ENCODE measurements around the gene ATP2C2.
A peak's percentile ranks its signal among the peaks of the same experiment; 100 is the strongest.
"Not testable (repeated sequence)": the region's sequence is repeated elsewhere in the genome, so short reads cannot be mapped to it uniquely, and the experiment has no call there.

ATP2C2 gene

GRCh38 chr16:84367750-84368307, 509 bp upstream of the ATP2C2 start:
- no peak for DNase-seq

DNA sequence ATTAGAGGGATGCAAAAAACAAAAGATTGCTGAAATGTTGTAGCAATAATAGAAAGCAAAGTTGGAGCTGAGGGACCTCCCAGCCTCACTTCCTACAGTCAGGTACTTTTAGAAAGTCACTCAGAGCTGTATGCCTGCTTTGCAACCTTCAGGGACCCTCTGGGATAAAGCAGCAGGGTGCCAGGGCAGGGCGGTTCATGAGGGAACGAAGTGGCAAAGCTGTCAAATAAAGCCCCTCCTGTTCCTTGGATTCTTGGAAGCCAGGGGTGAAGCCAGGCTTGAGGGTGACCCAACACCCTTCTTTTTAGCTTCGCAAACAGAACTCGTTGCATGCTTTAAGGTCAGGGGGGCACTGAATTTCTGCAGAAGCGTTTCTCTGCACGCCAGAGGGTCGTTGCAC, 767 bp downstream of the ATP2C2 start:
- no peak for DNase-seq

DNA sequence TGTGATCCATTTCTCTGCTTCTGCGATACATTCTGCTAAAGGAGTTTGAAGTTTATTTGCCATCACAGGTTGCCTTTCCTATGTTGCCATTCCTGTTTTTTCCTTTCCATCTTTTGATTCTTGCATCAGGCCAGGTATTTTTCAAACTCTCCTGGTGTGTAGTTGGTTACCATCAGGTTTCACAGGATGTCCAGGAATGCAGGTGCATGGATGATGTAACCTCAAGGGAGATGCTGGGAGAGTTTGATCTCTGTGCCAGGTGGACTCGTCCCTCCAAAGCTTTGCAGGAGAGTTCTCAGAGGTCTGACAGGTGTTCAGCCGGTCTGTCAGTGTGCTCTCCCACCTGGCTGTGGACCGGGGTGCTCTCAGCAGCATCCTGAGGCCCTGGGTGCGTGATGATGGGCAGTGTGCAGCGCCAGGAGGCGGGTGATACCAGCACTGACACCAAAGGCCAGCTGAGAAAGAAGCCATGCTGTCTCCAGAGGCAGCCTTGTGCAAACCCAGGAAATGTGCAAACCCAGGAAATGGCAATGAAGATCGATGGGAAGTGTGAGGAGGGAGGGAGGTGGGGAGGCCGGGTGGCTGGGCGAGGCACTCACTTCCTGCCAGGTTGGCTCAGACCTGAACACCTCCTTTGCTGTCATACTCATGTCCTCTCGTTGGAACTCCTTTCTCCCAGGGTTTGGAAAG, 1.7 kb downstream of the ATP2C2 start:
- DNase-seq: no peak

DNA sequence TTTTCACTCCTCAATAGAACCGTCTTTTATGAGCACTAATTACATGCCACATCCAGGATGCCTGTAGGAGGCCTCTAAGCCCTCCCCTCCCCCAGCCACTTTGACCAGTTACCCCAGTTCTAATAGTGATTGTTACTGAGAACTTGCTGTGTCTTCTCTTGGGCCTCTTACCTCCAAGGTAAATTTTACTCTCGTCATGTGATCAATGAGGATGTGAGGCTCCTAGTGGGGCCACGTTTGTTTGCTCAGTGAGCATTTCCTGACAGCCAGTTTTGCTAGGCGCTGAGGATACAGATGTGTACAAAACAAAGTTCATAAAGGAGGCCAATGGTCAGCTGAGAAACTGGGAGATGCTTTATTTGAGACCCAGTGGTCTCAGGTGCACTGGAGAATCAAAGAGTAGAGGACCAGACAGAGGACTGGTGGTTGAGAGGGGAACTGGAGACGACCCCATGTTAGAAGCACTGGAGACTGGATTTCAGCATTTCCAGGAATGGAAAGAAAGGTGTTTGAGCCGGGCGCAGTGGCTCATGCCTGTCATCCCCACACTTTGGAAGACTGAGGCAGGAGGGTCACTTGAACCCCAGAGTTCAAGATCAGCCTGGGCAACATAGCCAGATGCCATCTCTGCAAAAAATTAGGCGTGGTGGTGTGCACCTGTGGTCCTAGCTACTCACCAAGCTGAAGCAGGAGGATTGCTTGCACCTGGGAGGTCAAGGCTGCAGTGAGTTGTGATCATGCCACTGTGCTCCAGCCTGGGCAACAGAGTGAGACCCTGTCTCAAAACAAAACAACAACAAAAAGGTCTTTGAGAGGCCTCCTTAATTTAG, 2.6 kb downstream of the ATP2C2 start:
- DNase-seq: no peak

DNA sequence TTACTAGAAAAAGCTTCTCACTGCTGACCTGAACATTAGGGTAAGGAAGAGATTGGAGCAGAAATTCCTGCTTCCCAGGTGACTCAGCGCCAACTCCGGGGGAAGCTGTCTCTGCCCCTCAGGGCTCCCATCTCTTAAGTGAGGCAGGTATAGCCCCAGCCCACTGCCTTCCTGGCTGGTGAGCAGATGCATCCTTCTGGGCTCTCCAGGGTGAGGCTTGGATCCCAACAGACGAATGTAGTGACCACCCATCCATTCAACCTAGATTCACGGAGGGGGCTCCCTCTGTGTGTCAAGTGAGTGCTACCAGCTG, 3.2 kb downstream of the ATP2C2 start:
- DNase-seq: no peak

GRCh38 chr16:84373907-84374489, 5.7 kb downstream of the ATP2C2 start:
- no peak for DNase-seq

GRCh38 chr16:84378099-84378498, 9.8 kb downstream of the ATP2C2 start:
- no peak for DNase-seq

DNA sequence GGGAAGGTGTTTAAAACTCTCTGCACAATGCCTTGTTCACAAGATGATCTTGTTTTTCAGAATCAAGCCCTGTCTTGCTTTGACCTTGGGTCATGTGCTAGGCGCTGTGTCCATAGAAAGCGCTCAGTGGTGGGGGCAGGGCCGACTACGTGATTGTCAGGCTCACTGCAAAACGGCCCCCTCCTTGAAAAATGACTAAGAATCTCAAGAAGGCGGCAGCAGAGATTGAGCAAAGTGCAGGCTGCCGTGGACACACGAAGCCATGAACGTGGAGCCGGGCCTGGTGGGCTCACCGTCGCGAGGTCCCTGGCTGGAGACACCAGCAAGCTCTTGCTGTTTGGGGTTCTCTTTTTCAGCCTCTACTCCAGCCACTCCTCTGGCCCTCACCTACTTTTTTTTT, 10.2 kb downstream of the ATP2C2 start:
- DNase-seq: no peak

DNA sequence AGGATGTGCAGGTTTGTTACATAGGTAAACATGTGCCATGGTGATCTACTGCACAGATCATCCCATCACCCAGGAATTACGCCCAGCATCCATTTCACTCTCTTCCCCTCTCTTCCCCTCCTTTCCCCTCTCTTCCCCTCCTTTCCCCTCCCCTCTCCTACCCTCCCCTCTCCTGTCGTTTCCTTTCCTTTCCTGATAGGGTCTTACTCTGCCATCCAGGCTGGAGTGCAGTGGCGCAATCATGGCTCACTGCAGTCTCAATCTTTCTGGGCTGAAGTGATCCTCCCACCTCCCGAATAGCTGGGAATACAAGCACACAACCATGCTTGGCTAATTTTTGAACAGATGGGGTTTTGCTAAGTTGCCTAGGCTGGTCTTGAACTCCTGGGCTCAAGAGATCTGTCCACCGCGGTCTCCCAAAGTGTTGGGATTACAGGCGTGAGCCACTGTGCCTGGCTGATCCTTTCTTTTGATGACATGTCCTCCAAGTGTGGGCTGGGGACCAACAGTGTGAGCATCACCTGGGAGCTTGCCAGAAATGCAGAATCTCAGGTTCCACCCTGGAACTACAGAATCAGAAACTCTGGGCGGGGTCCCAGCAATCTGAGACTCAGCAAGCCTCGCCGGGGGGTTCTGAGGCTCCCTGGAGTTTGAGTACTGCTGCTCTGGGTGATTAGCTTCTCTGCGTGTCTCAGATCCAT, 10.8 kb downstream of the ATP2C2 start:
- no peak for DNase-seq

DNA sequence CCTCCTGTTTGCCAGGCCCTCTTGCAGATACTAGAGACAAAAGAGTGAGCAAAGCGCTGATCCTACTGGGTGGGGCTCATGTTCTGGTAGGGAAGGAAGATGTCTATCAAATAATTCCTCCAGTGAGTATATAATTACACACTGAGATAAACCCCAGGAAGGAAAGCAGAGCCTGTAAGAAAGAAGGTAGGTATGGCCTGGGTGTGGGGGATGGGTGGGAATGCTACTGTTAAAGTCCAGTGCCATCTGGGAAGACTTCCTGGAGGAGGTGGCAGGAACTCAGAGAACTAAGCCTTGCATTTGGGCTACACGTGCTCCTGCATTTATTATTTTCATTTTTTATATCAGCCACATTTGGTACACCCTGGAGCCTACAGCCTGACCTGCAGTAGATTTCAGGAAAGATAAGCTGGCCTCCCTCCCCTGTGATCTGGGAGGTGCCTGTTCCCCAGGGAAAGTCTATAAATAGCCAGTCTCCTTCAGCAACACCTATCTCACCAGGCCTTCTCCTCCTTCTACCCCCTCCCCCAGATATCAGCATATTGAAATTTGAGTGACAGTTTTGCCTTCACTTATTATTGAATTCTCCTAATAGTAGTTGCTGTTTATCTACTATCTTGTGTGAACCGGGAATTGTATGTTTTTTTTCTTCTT, 11.5 kb downstream of the ATP2C2 start:
- DNase-seq: no peak

DNA sequence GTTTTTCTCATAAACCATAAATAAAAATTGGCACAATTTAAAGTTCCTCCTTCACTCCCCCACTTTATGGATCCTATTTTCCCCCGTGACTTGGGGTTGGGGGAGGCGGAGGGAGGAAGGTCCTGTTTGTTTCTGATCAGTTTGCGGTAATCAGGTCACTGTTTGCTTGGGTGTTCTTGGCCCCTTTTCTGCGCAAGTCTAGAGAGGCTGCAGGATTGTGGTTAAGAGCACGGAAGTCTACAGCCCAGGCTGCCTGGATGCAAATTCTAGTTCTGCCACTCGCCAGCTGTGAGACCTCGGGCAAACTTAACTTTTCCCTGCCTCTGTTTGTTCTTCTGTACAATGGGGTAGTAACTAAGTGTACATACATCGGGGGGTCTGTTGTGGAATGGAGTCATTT, 12.1 kb downstream of the ATP2C2 start:
- peak; percentile 12 for DNase-seq

- DNase-seq: no peak
Observed at GRCh38 chr16:84382396-84382795, 14.1 kb downstream of the ATP2C2 start.

GRCh38 chr16:84383106-84383505, 14.8 kb downstream of the ATP2C2 start:
- no peak for DNase-seq

DNA sequence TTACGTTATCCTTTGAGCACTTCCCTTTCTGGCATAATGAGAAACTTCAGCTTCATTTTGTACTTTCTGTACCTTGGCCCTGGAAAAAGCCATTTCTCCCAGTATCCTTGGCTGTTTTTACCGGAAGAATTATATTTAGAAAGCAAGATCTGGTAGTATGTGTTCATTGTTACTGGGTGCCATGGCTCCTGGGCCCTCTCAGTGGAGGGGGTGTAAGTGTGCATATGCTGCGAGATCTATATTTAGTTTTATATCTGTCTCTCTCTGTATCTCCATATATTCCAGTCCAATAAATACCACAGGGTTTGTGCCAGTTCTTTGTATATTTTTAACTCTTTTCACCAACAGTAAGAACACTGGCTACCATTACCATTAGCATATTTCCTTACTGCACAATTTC, 17.7 kb downstream of the ATP2C2 start:
- DNase-seq: no peak

DNA sequence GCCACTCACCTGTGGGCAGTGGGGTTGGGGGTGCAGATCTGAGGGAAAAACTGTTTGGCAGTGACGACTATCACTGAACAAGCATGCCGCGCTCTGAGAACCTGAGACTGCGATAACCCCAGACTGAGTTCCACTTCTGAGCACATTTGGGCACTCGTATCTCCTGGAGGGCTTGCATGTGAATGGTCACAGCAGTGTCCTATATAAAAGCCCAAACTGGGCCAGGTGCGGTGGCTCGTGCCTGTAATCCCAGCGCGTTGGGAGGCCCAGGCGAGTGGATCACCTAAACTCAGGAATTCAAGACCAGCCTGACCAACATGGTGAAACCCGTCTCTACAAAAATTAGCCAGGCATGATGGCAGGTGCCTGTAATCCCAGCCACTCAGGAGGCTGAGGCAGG, 18.7 kb downstream of the ATP2C2 start:
- DNase-seq: no peak

DNA sequence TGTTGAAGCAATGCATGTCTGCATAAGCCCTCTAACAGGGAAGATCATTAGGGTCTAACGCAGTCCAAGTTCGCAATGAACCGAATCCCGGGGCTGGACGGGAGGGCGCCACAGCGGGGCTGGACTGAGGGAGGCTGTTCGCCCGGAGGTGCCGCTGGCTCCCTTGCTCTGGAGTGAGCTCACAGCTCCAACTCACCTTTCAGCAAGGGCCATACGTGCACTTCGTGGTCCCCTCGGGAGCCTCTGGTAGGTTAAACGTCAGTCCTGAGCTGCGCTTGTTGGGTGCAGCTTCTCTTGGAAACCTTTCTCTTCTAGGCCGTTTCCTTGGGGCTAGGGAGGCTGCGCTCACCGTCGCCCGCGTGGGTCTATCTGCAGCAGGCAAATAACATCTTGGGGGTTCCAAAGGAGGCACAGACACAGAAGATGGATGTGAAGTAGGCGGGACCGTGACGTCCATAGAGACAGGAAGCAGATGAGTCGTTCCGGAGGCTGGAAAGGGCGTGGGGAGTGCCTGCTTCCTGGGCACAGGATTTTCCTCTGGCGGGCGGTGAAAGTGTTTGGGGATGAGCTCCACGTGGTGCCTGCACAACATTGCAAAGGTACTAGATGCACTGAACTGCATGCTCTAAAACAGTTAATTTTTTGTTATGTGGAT, 21.9 kb downstream of the ATP2C2 start:
- DNase-seq: no peak

GRCh38 chr16:84391151-84392030, 23.1 kb downstream of the ATP2C2 start:
- DNase-seq: no peak

DNA sequence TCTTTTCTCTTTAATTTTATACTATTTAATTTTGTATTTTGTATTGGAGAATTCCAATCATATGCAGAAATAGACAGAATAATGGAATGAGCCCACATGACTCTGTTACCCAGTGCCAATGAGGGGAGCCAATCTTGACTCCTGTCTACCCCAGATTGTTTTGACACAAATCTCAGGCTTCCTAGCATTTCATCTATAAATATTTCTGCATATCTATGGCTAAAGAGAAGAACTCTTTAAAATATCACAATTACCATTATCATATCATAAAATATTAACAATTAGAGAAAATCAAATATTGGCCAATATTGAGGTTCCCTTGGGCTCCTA, 23.7 kb downstream of the ATP2C2 start:
- DNase-seq: no peak

GRCh38 chr16:84396082-84396481, 27.7 kb downstream of the ATP2C2 start:
- DNase-seq: not testable (repeated sequence)

DNA sequence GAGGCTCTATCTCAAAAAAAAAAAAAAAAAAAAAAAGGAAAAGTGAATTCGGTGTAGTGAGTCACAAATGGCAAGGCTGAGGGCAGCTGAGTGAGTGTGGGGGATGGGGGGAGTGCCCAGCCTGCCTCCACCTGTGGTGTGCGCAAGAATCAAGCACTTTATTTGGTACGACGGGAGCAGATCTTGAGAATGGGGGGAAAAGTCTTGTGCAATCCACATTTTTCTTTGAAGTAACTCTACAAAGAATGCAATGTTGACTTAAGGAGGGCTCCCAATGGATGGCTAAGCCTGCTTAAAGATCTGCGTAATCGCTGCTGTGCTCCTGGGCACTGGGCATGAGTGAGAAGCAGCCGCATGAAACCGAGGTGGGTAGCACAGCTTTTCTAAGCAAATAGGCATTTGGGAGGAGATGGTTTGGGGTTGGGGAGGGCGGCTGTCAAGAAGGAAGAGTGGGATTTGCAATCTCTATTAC, 28.2 kb downstream of the ATP2C2 start:
- DNase-seq: no peak

DNA sequence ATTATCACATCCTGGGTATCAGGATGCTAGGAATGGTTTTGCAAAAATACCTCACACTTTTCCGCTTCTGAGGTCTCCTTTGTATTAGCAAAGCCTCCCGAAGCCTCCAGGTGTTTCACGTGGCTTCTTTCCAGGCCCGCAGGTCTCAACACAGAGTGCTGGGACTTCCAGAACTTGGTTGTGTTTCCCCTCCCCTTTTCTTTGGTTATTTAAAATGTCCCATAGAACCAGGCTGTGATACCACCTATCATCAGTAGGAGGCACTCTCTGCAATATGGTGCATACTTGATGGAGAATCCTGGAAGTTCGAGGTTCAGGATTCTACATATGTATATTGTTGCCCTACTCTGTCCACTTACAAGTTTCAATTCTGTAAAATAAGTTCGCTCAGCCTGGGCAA, 28.8 kb downstream of the ATP2C2 start:
- DNase-seq: no peak
